Right hindlimb (tissue), 1 donor: Measurements from ENCODE around the gene TAPT1.
"Not testable (repeated sequence)": the region's sequence is repeated elsewhere in the genome, so short reads cannot be mapped to it uniquely, and the experiment has no call there.

Experiments used
- DNase-seq: peaks from one replicate; pipeline ENCODE4 v3.0.0-alpha.2; 2018

TAPT1 gene

DNA sequence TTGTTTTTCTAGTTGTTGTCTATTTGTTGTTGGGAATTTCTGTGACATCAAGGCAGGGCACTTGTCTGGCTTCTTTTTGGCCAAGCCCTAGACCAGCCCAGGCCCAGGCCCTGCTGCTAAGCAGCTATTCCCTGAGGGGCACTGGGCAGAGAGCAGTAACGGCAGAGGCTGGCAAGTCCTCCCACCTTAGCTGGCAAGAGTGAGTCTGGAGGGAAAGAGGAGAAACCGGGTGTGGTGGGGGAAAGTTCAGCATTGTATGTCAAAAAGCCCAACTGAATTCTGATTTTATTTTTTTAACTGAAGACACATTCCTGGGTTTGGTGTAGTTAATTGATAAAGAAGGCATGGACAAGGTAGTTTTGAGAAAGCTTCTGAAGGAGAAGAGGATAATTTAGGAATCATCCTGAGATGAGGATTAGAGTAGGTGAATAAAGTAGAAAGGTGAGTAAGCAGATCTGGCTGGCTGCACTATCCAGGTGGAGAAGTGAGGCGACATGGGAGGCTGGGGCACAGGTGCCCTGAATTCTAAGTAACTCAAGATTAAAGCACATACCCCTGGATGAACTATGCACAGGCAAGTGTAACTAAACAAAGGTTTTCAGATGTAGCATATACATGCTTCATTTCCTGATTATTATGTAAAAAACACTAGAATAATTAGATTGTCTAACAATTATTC, 57.4 kb downstream of the TAPT1 start:
- no peak for DNase-seq

DNA sequence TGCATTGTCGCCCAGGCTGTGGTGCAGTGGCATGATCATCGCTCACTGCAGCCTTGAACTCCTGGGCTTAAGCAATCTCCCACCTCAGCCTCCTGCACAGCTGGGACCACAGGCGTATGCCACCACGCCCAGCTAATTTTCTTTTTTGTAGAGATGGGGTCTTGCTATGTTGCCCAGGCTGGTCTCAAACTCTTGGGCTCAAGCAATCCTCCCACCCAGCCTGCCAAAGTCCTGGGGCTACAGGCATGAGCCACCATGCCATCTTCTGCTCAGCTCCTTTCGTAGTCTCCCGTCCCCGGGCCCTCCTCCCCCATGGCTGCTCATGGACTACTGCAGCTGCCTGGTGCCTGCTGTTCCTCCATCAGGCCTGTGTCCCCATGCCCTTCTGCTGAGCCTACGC, 58.1 kb downstream of the TAPT1 start:
- DNase-seq: no peak

DNA sequence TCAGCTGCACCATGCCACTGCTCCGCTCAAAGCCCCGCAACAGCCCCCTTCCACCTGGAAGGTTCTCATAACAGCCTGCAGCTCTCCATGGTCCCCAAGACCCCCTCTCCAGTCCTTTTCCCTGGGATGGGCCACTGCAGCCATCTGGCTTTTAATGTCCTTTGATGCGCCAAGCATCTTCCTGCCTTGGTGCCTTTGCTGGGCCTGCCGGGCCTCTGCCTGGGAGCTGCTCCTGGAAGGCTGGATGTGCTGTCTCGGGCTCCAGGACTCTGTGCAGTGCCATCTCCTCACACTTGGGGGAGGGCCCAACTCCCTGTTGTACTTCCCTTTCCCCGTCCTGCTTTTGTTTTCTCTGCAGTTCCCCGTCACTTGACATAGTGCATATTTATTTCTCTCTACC, 60.3 kb downstream of the TAPT1 start:
- no peak for DNase-seq

DNA sequence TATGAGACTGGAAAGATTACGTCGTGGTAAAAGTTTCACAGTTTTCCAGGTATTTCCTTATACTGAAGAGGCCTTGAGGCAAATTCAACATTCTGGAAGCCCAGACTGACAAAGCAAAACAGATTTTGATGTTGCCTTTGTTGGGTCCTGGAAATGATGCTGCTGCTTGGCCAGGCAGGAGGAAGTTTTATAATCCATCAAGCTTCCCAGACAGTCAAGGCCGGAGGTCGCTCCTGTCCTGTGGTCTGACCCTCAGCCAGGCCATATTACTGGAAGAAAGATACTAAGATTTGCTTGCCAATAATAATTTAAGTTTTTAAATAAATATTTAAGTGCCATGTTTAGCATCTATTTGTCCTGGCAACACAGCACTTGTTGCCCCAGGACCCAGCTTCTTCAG, 63.4 kb downstream of the TAPT1 start:
- DNase-seq: no peak

DNA sequence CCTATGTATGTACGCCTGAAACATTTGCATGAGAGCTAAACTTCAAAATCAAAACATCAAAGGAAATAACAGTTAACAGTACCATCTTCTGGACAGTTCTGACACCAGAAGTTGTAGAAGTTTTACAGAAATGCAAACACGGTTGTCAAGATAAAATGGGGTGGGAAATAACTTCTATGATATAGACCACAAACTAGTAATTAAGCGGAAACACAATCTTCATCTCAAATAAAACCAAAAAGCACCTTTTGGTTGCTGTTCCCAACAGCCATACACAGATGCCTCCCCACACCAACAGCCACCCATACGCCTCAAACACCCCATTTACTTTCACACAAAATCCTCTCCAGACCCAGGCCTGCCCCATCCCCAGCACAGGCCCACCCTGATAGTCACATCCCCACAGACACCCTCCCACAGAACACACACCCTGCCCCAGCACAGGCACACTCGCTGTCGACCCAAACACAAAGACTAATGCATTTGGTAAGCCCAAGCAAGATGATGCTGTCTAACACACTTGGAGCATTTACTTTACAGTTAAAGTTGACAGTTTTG, 64.3 kb downstream of the TAPT1 start:
- DNase-seq: no peak

DNA sequence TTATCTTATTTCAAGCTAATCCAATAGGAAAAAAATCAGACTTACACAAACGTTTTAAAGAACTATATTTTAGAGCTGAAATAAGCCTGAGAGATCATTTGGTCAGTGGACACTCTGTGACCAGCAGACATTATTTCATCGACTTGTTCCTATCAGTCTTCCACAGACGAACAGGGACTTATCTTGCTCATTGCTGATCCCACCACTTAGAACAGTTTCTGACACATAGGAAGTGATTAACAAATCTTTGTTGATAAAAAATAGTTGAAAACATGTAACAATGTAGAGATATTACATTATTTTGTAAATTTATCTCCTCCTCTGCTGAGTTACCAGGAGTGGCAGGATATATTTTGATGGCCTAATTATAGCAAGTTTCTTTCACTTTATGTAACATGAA, 65.8 kb downstream of the TAPT1 start:
- no peak for DNase-seq

DNA sequence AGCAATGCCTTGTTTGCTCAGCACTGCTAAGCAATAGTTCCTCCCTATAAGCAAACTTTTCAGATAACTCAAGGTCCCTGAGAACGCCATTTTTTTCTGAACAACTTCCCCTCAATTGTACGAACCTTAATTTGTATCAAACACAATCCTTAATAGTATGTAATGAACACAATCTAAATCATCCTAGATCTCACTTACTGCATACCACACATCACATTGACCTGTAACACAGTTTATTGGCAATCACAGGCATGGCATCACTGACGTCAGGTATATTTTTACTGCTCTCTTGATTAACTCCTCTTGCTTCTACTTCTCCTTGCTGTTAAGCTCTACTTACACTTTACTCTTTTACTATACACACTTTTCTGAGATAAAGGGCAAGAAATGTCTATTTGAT, 67.0 kb downstream of the TAPT1 start:
- no peak for DNase-seq

DNA sequence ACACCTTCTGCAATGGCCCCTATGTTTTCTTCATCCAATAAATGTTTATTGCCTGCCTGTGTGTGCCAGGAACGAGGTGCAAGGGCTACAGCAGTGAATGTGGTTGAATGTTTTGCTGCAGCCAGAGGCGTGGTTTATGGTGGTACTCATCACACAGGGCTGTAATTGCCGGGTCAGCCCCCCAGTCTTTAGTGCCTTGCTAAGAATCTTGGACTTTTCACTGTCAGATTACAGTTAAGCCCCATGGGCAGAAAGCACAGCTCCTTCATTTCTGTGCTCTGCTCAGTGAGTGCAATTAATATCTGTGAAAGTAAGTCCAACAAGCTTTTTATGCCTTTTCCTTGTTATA, 67.8 kb downstream of the TAPT1 start:
- DNase-seq: no peak

DNA sequence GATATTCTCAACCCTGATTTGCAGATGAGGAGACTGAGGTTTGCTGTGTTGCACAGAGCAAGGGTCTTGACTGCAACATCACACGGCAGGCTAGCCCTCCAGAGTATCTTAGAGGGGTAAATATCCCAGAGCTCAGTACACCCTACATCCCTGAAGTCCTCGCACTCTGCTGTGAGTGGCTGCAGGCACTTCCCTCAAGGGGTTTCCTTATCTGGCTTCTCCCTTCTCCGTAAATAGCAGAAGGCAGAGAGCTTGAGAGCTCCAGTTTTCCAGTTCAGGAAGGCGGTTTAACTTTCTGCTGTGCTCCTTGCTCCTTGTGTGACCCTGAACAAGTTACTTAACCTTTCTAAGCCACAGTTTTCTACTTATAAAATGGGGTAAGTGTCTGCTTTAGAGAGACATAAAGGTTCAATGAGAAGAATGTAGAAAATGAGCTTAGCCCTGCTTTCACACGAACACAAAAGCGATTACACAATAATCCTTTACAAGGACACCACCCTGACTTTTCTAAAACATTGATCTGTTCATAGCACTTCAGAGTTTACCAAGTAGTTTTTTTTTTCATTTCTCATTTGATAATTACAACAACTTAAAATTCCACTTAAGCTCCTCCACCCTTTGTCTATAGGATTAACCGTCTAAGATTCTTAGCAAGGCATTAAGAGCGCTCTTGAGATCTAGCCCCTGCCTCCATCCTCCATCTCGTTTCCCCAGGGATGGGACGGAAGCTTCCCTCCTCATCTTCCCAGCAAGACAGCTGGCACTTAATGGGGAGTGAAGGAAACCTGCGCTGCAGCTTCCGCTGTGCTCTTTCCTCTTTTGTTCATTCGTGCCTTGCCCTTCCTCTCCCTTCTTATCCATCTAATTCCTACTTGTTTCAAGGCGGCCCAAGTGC, 68.4 kb downstream of the TAPT1 start:
- DNase-seq: no peak

DNA sequence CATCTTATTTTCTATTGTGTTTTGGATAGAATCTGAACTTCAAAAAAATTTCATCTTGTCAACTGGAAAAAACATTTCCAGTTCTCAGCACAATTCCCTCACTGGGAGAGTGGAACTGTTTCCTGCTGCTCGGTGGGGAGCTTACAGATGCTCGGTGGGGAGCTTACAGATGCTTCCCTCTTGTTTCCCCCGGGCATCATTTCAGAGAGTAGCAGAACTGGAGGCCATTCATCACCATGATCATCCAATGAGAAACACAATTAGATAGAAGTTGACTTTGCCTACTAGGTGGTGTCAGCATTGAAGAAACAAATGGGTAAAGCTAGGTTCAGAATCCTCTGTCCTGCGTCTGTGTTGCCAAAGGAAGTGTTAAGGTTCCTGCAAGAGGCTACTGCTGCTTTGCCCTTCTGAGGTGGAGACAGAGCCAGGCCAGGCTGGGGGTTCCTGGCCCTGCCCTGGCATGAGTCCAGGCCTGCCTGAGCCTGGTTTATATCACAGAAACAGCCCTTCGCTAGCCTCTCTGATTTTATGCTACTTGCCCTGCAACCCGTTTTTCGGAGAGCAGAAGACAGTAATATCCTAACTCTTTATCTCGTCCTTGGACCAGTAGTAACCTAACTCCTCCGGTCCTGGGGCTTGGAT, 70.6 kb downstream of the TAPT1 start:
- no peak for DNase-seq

DNA sequence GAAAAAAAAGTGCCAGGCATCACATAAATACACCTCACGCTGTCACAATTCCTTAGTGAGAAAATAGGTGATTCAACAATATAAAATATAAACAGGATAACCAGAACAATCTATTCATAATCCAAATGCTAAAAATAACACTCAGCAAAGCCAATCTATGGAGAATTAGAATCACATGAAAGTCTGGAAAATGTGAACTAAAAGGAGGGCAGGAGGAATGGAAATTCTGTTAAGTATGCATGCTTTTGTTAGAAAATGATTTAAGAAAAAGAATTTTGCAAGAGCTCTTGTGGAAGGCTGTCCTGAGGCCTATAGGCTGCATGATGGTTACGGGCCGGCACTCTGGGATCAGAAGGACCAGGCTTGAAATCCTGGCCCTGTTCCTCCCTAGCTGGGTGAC, 71.8 kb downstream of the TAPT1 start:
- DNase-seq: no peak

DNA sequence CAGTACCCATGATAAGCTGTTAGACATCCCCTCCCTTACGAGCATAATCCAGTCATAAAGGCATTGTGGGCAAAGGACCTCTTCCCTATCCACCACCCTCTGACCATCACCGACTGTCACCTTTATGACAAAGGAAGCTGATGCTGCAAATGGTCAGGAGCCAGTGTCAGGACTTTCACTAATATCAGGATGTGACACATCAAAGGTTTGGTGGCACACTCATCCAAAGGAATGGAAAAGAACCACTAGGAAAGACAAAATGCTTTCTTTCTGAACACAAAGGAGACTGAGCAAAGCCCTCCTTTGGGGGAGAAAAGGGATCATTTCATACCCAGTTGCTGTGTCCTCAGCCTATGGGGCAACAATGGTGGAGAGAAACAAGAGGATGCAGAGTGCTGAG, 75.6 kb downstream of the TAPT1 start:
- no peak for DNase-seq

DNA sequence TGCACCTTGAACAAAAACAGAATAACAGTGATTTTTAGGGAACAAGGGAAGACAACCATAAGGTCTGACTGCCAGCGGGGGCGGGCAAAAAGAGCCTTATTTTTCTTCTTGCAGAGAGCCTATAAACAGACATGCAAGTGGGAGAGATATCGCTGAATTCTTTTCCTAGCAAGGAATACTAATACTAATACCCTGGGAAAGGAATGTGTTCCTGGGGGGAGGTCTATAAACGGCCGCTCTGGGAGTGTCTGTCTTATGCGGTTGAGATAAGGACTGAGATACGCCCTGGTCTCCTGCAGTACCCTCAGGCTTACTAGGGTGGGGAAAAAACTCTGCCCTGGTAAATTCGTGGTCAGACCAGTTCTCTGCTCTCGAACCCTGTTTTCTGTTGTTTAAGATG, 81.4 kb downstream of the TAPT1 start:
- DNase-seq: not testable (repeated sequence)

DNA sequence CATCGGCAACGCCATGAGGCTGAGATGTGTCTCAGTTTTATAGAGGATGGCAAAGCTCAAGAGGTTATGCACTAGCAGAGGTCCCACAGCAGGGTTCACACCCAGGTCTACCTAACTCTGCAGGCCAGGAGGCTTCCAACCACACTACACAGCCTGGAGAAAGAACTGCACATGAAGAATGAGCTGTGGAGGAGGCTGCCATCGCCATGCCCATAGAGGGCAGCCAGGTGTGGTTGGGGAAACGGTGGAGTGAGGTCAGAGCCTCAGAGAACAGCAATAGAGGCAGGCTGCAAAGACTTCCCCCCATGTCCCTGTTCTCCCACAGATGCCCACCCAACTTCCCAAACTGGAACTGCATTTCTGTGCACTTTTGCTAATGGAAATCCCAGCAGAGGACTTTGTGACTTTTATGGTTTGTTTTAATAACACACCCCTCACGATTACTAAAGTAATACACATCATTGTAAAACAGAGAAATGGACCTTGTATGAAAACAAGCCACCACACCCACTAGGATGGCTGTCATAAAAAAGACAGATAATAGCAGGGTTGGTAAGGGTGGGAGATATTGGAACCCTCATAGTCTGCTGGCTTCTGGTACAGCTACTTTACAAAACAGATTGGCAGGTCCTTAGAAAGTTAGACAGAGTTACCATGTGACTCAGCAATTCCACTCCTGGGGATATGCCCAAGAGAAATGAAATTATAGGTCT, 83.5 kb downstream of the TAPT1 start:
- no peak for DNase-seq

DNA sequence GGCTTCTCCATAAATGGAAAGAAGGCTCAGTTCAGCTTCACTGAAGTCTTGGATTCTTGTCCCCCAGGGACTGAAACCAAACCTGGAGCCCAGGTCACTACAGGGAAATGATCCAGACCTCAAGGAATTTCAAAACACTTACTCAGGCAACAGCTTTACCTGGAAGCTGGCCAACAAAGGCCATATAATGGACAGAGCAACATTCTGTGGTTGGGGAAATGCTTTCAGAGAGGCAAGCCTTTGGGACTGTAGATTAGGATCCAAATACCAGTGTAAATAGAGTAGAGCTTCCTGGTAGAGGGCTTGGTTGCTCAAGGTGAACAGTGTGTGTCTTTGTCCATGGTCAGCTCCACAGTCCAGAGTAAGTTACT, 85.4 kb downstream of the TAPT1 start:
- DNase-seq: no peak

DNA sequence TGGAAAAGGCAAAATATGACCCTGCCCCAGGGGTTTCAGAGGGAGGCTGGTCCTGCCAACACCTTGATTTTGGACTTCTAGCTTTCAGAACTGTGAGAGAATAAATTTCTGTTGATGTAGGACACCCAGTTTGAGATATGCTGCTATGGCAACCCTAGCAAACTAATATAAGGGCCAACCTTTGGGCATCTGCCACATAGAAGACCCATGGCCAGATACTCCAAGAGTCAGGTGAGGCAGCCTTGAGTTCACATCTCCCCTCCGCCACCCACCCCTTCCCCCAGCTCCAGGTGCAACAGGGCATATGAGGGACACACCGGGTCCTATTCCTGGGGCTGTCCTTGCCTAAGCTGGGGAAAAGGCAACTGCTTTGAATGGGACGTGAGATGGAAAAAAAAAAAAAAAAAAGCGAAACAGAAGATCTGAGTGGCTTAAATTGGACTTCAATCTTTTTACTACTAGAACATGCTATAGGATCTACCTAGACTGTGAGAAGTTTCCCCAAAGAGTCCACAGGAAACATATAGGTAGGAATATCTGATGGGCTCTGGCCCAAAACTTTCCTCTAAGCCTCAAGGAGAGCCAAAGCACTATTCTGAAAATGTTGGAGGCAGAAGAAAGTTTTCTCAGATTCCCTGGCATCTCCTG, 85.9 kb downstream of the TAPT1 start:
- no peak for DNase-seq

DNA sequence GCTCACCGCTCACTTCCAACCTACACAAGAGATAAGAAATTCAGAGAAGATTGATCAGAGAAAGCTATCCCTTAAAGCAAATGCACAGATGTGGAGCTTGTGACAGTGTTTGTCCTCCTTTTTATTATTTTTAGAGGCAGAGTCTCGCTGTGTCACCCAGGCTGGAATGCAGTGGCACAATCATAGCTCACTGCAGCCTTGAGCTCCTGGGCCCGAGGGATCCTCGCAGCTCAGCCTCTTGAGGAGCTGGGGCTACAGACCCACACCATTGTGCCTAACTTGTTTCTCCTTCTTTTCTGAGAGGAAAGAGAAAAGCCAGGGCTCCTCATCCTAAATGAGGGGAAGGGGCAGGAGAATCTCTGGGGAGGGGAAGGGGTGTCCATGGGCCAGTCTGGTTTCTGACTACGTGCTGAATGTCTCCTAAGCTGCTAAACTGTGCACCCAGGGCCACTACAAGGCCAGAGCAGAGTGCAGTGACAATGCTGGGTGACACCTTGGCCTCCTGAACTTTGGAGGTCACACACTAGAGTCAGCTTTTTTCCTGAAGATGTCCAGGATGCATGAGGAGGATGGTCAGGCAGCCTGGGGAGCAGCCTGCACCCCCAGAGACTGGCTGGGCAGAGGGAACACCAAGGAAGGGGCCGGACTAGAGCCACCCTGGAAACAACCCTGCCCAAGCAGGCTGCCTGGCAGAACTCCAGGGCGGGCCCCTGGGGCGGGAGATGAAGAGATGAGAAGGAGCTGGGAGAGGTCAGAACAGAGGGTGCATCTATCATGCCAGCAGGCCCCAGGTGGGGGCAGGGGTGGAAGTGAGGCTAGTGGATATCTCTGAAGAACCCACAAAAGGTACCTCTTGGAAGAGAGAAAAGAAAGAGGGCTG, 87.0 kb downstream of the TAPT1 start:
- no peak for DNase-seq

DNA sequence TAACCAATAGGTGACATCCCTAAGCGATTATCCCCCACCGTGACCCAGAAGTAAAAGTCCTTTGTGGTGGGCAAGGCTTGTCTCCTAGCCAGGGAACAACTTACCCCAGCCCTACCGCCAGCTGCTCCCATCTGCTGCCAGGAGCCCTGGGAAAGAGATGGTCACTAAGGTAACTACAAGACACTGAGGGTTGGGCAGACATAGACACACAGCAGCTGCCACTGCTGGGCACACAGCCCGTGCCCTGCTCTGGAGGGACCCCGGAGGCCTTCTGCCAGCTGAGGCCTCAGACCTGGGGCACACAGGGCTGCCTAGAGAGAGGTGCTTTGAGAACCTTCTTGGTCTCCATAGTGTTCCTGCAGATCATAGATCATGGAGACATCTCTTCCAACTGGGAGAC, 89.4 kb downstream of the TAPT1 start:
- DNase-seq: peak; percentile 82

DNA sequence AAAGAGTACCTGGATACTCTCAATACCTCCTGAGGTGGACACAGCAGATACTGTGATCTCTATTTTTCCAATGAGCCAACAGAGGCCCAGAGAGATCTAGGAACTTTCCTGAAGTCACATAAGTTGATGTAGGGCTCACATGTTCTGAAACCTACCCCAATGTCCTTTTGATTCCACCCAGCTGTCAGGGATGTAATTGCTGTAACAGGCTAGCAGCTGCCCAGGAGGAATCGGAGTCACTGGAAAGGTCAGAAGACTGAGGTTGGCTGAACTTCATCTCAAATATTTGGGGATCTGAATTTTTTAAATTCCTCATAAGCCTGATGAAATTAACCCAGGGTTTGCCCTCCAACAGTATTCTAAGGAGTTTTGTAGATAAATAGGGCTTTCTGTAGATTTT, 90.0 kb downstream of the TAPT1 start:
- DNase-seq: peak; percentile 65

DNA sequence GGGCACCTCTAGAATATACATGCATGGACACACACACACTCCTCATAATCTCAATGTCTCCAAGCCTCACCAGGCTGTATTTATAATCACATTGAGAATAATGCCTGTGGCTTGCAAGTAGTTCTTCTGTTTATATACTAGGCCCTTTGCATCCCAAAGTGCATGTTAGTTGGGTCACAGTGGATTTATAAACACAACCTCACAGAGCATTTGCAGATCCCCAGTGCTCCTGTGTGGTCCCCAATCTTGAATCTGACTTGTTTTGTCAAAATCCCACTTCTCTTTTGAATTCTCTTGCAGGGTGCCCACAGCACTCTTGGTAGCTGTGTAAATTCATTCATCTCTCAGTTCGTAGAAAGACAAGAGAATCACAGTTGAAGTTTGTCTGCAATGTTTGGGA, 92.9 kb downstream of the TAPT1 start:
- DNase-seq: no peak

DNA sequence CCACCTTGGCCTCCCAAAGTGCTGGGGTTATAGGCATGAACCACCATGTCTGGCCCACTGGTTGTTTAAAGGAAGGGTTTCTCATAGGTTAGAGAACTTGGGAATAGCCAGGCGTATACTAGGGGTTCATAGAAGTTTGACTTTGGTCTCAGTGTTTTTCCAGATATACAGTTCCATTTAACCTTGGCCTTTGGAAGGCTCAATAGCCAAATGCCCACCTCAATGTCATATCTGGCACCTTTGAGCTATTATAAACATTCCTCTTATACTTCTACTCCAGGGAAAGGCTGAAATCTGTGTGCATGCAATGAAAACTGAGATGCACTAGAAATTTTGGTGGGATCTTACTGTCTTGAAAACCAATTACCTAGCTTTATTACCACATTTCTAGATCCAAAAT, 95.0 kb downstream of the TAPT1 start:
- DNase-seq: no peak

DNA sequence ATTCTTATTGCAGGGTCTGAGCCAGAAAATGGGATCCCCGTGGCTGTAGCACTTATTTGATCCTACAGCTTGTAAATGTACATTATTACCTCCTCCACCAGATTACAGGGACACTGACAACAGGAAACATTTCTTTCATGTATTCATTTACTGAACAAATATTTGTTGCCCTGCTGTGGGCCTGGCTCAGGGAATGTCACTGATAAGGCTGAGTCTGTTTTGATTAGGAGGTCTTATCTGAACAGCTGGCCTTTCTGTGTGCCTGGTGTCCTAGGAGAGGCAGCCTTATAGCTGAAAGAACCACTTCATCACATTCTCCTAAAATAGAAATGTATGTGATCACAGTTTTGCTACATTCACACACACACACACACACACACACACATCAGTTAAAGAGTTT, 96.9 kb downstream of the TAPT1 start:
- no peak for DNase-seq
